Activated naive CD8-positive, alpha-beta T cell treated with anti-CD3 and anti-CD28 coated beads, Interleukin-2, amount 50 U/mL, for 24 hours (primary cell): ENCODE results near the gene CD8B.
A peak's percentile ranks its signal among the peaks of the same experiment; 100 is the strongest.

Experiments
- ATAC-seq: fragments of 150-1000 bp; cut with Tn5 transposase; one replicate; pipeline ENCODE4 v1.10.0; 2021
- DNase-seq: peaks from one replicate; pipeline ENCODE4 v3.0.0; 2021
- H3K27ac Mint-ChIP-seq: one replicate; pipeline ENCODE4 v1.8.0; 2021; ENCODE audit warnings: mild to moderate bottlenecking, mixed read lengths
- H3K27me3 Mint-ChIP-seq: one replicate; pipeline ENCODE4 v1.8.0; 2021; ENCODE audit warnings: mixed read lengths
- H3K36me3 Mint-ChIP-seq: one replicate; pipeline ENCODE4 v1.8.0; 2021; ENCODE audit warnings: low read depth, mixed read lengths
- H3K4me1 Mint-ChIP-seq: one replicate; pipeline ENCODE4 v1.8.0; 2021; ENCODE audit warnings: mixed read lengths
- H3K4me3 Mint-ChIP-seq: one replicate; pipeline ENCODE4 v1.8.0; 2021; ENCODE audit warnings: mild to moderate bottlenecking, moderate library complexity, mixed read lengths
- H3K9me3 Mint-ChIP-seq: one replicate; pipeline ENCODE4 v1.8.0; 2021; ENCODE audit warnings: mixed read lengths

Gene CD8B

GRCh38 chr2:86782748-86783147 lies 78.9 kb downstream of the CD8B start:
- H3K4me1 Mint-ChIP-seq = peaks cover 59% of the 10 kb centered on the region
- ATAC-seq = no peak
- no peak overlapping the region for H3K4me3 Mint-ChIP-seq
- no peak overlapping the region for H3K27ac Mint-ChIP-seq
- H3K27me3 Mint-ChIP-seq = peaks cover 2% of the 10 kb centered on the region
- H3K9me3 Mint-ChIP-seq = no peaks in the 10 kb centered on the region
- H3K36me3 Mint-ChIP-seq = peaks cover 28% of the 10 kb centered on the region
- no peak for DNase-seq

- H3K4me1 Mint-ChIP-seq = peaks cover 48% of the 10 kb centered on the region
- no peaks in the 10 kb centered on the region for H3K27me3 Mint-ChIP-seq
- no peak overlapping the region for H3K4me3 Mint-ChIP-seq
- no peak overlapping the region for H3K27ac Mint-ChIP-seq
- H3K36me3 Mint-ChIP-seq = peaks cover 20% of the 10 kb centered on the region
- ATAC-seq (no peak), DNase-seq (no peak)
- no peaks in the 10 kb centered on the region for H3K9me3 Mint-ChIP-seq
These were observed 80.3 kb downstream of the CD8B start for GRCh38 chr2:86781363-86781762.

- no peaks in the 10 kb centered on the region for H3K9me3 Mint-ChIP-seq
- peaks cover 10% of the 10 kb centered on the region for H3K36me3 Mint-ChIP-seq
- ATAC-seq (no peak), DNase-seq (no peak)
- no peaks in the 10 kb centered on the region for H3K27me3 Mint-ChIP-seq
- H3K27ac Mint-ChIP-seq = peak overlapping the region; percentile 2
- no peak overlapping the region for H3K4me3 Mint-ChIP-seq
- H3K4me1 Mint-ChIP-seq = peaks cover 34% of the 10 kb centered on the region
These were observed 81.7 kb downstream of the CD8B start for GRCh38 chr2:86779971-86780370.

- H3K36me3 Mint-ChIP-seq = peaks cover 8% of the 10 kb centered on the region
- DNase-seq = no peak
- peaks cover 30% of the 10 kb centered on the region for H3K4me1 Mint-ChIP-seq
- H3K4me3 Mint-ChIP-seq = no peak overlapping the region
- H3K9me3 Mint-ChIP-seq = no peaks in the 10 kb centered on the region
- no peaks in the 10 kb centered on the region for H3K27me3 Mint-ChIP-seq
- no peak overlapping the region for H3K27ac Mint-ChIP-seq
- ATAC-seq = no peak
These were observed 82.7 kb downstream of the CD8B start for GRCh38 chr2:86778957-86779356.

GRCh38 chr2:86776532-86776931 lies 85.2 kb downstream of the CD8B start:
- no peaks in the 10 kb centered on the region for H3K9me3 Mint-ChIP-seq
- ATAC-seq (no peak), DNase-seq (no peak)
- H3K4me3 Mint-ChIP-seq = no peak overlapping the region
- no peaks in the 10 kb centered on the region for H3K27me3 Mint-ChIP-seq
- peaks cover 29% of the 10 kb centered on the region for H3K36me3 Mint-ChIP-seq
- H3K4me1 Mint-ChIP-seq = peaks cover 11% of the 10 kb centered on the region
- H3K27ac Mint-ChIP-seq = no peak overlapping the region

GRCh38 chr2:86775338-86775737 lies 86.3 kb downstream of the CD8B start:
- DNase-seq (no peak), ATAC-seq (no peak)
- Mint-ChIP-seq H3K27ac (no peak overlapping the region), H3K36me3 (peaks cover 40% of the 10 kb centered on the region), H3K4me1 (peaks cover 11% of the 10 kb centered on the region), H3K27me3 (no peaks in the 10 kb centered on the region), H3K4me3 (no peak overlapping the region), H3K9me3 (no peaks in the 10 kb centered on the region)

GRCh38 chr2:86774862-86775261 lies 86.8 kb downstream of the CD8B start:
- peaks cover 42% of the 10 kb centered on the region for H3K36me3 Mint-ChIP-seq
- no peak overlapping the region for H3K27ac Mint-ChIP-seq
- H3K4me3 Mint-ChIP-seq = no peak overlapping the region
- DNase-seq (no peak), ATAC-seq (no peak)
- H3K4me1 Mint-ChIP-seq = peaks cover 11% of the 10 kb centered on the region
- no peaks in the 10 kb centered on the region for H3K9me3 Mint-ChIP-seq
- H3K27me3 Mint-ChIP-seq = no peaks in the 10 kb centered on the region

GRCh38 chr2:86772611-86773010 lies 89.1 kb downstream of the CD8B start:
- H3K27ac Mint-ChIP-seq = no peak overlapping the region
- peaks cover 11% of the 10 kb centered on the region for H3K4me1 Mint-ChIP-seq
- H3K36me3 Mint-ChIP-seq = peaks cover 47% of the 10 kb centered on the region
- DNase-seq (no peak), ATAC-seq (no peak)
- H3K9me3 Mint-ChIP-seq = no peaks in the 10 kb centered on the region
- H3K4me3 Mint-ChIP-seq = no peak overlapping the region
- no peaks in the 10 kb centered on the region for H3K27me3 Mint-ChIP-seq

- DNase-seq (no peak), ATAC-seq (no peak)
- Mint-ChIP-seq H3K27ac (peak overlapping the region; percentile 42), H3K9me3 (no peaks in the 10 kb centered on the region), H3K4me1 (peaks cover 11% of the 10 kb centered on the region), H3K36me3 (peaks cover 54% of the 10 kb centered on the region), H3K27me3 (no peaks in the 10 kb centered on the region), H3K4me3 (no peak overlapping the region)
These were observed 90.8 kb downstream of the CD8B start for GRCh38 chr2:86770816-86771301.

GRCh38 chr2:86769838-86770237 lies 91.8 kb downstream of the CD8B start:
- H3K36me3 Mint-ChIP-seq = peaks cover 58% of the 10 kb centered on the region
- H3K27me3 Mint-ChIP-seq = no peaks in the 10 kb centered on the region

GRCh38 chr2:86768189-86768949 lies 93.3 kb downstream of the CD8B start:
- Mint-ChIP-seq H3K27ac (no peak overlapping the region), H3K9me3 (no peaks in the 10 kb centered on the region)
- no peak for ATAC-seq

More at GRCh38 chr2:86769838-86770237, 91.8 kb downstream of the CD8B start:
- Mint-ChIP-seq H3K27ac (no peak overlapping the region), H3K4me1 (peaks cover 18% of the 10 kb centered on the region), H3K9me3 (no peaks in the 10 kb centered on the region), H3K4me3 (no peak overlapping the region)
- ATAC-seq (no peak), DNase-seq (no peak)

More at GRCh38 chr2:86768189-86768949, 93.3 kb downstream of the CD8B start:
- no peak for DNase-seq
- H3K4me3 Mint-ChIP-seq = no peak overlapping the region
- peaks cover 48% of the 10 kb centered on the region for H3K36me3 Mint-ChIP-seq
- H3K27me3 Mint-ChIP-seq = no peaks in the 10 kb centered on the region
- peaks cover 19% of the 10 kb centered on the region for H3K4me1 Mint-ChIP-seq
